GM23338 (cell line): ENCODE data around the gene HDC.

Source experiments
- CREB1 ChIP-seq: fragments of 250-450 bp; sonication (Bioruptor Pico); IDR thresholded peaks from 2 replicates; pipeline ENCODE4 v1.5.0; 2020; ENCODE audit warnings: low read depth, mild to moderate bottlenecking, moderate library complexity
- CTCF ChIP-seq, 2 experiments: fragments of 200-600 bp in 1 of 2; sonication (generic) in 1 of 2; conservative IDR thresholded peaks; 2 replicates each; pipeline versions ENCODE4 v1.5.1 to v1.6.1; 2016 to 2017; ENCODE audit warnings: antibody characterized with exemption in 2 of 2, low read depth in 2 of 2, mild to moderate bottlenecking in 2 of 2, moderate library complexity in 1 of 2
- ETS1 ChIP-seq: IDR thresholded peaks from 2 replicates; pipeline ENCODE4 v1.6.1; 2016; ENCODE audit warnings: antibody characterized with exemption
- EZH2 ChIP-seq: fragments of 200-600 bp; sonication (generic); IDR thresholded peaks from one replicate; pipeline ENCODE4 v1.8.0; 2017; ENCODE audit warnings: antibody characterized with exemption, mild to moderate bottlenecking, low read depth; ENCODE audit not compliant: unreplicated experiment
- EZH2phosphoT487 ChIP-seq: fragments of 200-600 bp; sonication (generic); IDR thresholded peaks from one replicate; pipeline ENCODE4 v1.8.1; 2018; ENCODE audit warnings: antibody characterized with exemption; ENCODE audit not compliant: unreplicated experiment
- JUNB ChIP-seq: IDR thresholded peaks from one replicate; pipeline ENCODE4 v1.6.1; 2016; ENCODE audit warnings: antibody characterized with exemption; ENCODE audit not compliant: unreplicated experiment
- POLR2AphosphoS5 ChIP-seq: IDR thresholded peaks from 2 replicates; pipeline ENCODE4 v1.6.1; 2016; ENCODE audit warnings: antibody characterized with exemption, low read depth
- REST ChIP-seq: IDR thresholded peaks from one replicate; pipeline ENCODE4 v1.6.1; 2018; ENCODE audit warnings: antibody characterized with exemption; ENCODE audit not compliant: unreplicated experiment
- STAT1 ChIP-seq: IDR thresholded peaks from one replicate; pipeline ENCODE4 v1.6.1; 2016; ENCODE audit warnings: antibody characterized with exemption; ENCODE audit not compliant: unreplicated experiment

- TF ChIP-seq POLR2AphosphoS5, result no peak
- no peak for TF ChIP-seq CTCF (conservative IDR thresholded peaks at IDR 0.05; ENCODE audit: low read depth in 2 of 2)
- no peak for TF ChIP-seq ETS1
- no peak for TF ChIP-seq EZH2
- TF ChIP-seq JUNB, result no peak
- TF ChIP-seq REST, result no peak
- no peak for TF ChIP-seq EZH2phosphoT487
- TF ChIP-seq CREB1, result no peak
- TF ChIP-seq STAT1, result no peak
These were observed 4.5 kb downstream of the HDC start for GRCh38 chr15:50260969-50261496.
